ENCODE data around the gene BCL11B.

BCL11B gene

GRCh38 chr14:99209409-99209808, 62.6 kb downstream of the BCL11B start:
- Mint-ChIP-seq H3K36me3 (ENCODE audit: low read depth) (no peaks in the 10 kb centered on the region), H3K4me3 (no peak overlapping the region), H3K4me1 (ENCODE audit: low read depth) (no peaks in the 10 kb centered on the region), H3K9me3 (no peaks in the 10 kb centered on the region), H3K27ac (no peak overlapping the region), H3K27me3 (no peaks in the 10 kb centered on the region)
- intact Hi-C loops (cut with micrococcal nuclease), result no loop called here

- intact Hi-C loops (cut with micrococcal nuclease), result no loop called here
- H3K4me1 Mint-ChIP-seq (ENCODE audit: low read depth), result no peaks in the 10 kb centered on the region
- H3K27me3 Mint-ChIP-seq, result no peaks in the 10 kb centered on the region
- no peak overlapping the region for H3K4me3 Mint-ChIP-seq
- H3K27ac Mint-ChIP-seq, result no peak overlapping the region
- H3K9me3 Mint-ChIP-seq, result no peaks in the 10 kb centered on the region
- no peaks in the 10 kb centered on the region for H3K36me3 Mint-ChIP-seq (ENCODE audit: low read depth)
Observed at GRCh38 chr14:99208318-99208717, 63.7 kb downstream of the BCL11B start.

GRCh38 chr14:99207456-99207855, 64.5 kb downstream of the BCL11B start:
- H3K9me3 Mint-ChIP-seq, result no peaks in the 10 kb centered on the region
- intact Hi-C loops (cut with micrococcal nuclease), result no loop called here
- no peaks in the 10 kb centered on the region for H3K4me1 Mint-ChIP-seq (ENCODE audit: low read depth)
- H3K36me3 Mint-ChIP-seq (ENCODE audit: low read depth), result no peaks in the 10 kb centered on the region
- H3K27me3 Mint-ChIP-seq, result no peaks in the 10 kb centered on the region
- no peak overlapping the region for H3K4me3 Mint-ChIP-seq
- H3K27ac Mint-ChIP-seq, result no peak overlapping the region

- H3K27me3 Mint-ChIP-seq, result no peaks in the 10 kb centered on the region
- H3K4me3 Mint-ChIP-seq, result no peak overlapping the region
- H3K36me3 Mint-ChIP-seq (ENCODE audit: low read depth), result no peaks in the 10 kb centered on the region
- no peaks in the 10 kb centered on the region for H3K4me1 Mint-ChIP-seq (ENCODE audit: low read depth)
- intact Hi-C loops (cut with micrococcal nuclease), result no loop called here
- no peak overlapping the region for H3K27ac Mint-ChIP-seq
- H3K9me3 Mint-ChIP-seq, result no peaks in the 10 kb centered on the region
Observed at GRCh38 chr14:99206090-99206489, 65.9 kb downstream of the BCL11B start.

- H3K36me3 Mint-ChIP-seq (ENCODE audit: low read depth), result no peaks in the 10 kb centered on the region
- H3K4me3 Mint-ChIP-seq, result no peak overlapping the region
- no peaks in the 10 kb centered on the region for H3K27me3 Mint-ChIP-seq
- intact Hi-C loops (cut with micrococcal nuclease), result no loop called here
- H3K9me3 Mint-ChIP-seq, result no peaks in the 10 kb centered on the region
- H3K4me1 Mint-ChIP-seq (ENCODE audit: low read depth), result no peaks in the 10 kb centered on the region
- H3K27ac Mint-ChIP-seq, result no peak overlapping the region
Observed at GRCh38 chr14:99205086-99205688, 66.8 kb downstream of the BCL11B start.

GRCh38 chr14:99203801-99204200, 68.2 kb downstream of the BCL11B start:
- Mint-ChIP-seq H3K36me3 (ENCODE audit: low read depth) (no peaks in the 10 kb centered on the region), H3K4me3 (no peak overlapping the region), H3K27me3 (peaks cover 3% of the 10 kb centered on the region), H3K9me3 (no peaks in the 10 kb centered on the region), H3K27ac (no peak overlapping the region), H3K4me1 (ENCODE audit: low read depth) (no peaks in the 10 kb centered on the region)
- intact Hi-C loops (cut with micrococcal nuclease), result loop anchor here (5.0 kb wide), 1 partner anchor 1066 kb away; no protein-coding TSS in a partner anchor

DNA sequence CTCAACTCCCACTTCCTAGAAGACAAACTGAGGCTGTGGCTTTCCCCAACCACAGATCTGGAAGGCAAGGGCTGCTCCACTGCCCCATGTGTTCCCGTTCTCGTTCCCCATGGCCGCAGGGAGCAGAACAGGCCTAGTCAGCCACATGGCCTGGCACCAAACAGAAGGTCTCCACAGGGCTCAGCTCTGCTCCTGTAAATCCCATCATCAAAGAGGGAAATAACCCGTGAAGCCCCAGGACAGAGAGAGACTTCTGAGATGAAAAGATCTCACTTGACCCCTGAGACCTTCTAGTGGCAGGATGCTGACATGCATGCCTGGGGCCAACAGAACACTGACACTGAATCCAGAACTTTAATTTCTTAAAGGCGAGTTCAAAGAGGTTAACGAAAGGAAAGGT, 68.9 kb downstream of the BCL11B start:
- H3K4me1 Mint-ChIP-seq (ENCODE audit: low read depth), result no peaks in the 10 kb centered on the region
- peaks cover 7% of the 10 kb centered on the region for H3K27me3 Mint-ChIP-seq
- H3K9me3 Mint-ChIP-seq, result no peaks in the 10 kb centered on the region
- H3K36me3 Mint-ChIP-seq (ENCODE audit: low read depth), result no peaks in the 10 kb centered on the region
- intact Hi-C loops (cut with micrococcal nuclease), result loop anchor here (5.0 kb wide), 1 partner anchor 1066 kb away; no protein-coding TSS in a partner anchor
- no peak overlapping the region for H3K4me3 Mint-ChIP-seq
- no peak overlapping the region for H3K27ac Mint-ChIP-seq

- H3K27me3 Mint-ChIP-seq, result peaks cover 11% of the 10 kb centered on the region
- no peaks in the 10 kb centered on the region for H3K36me3 Mint-ChIP-seq (ENCODE audit: low read depth)
- no peaks in the 10 kb centered on the region for H3K9me3 Mint-ChIP-seq
- no peaks in the 10 kb centered on the region for H3K4me1 Mint-ChIP-seq (ENCODE audit: low read depth)
- no peak overlapping the region for H3K4me3 Mint-ChIP-seq
- no peak overlapping the region for H3K27ac Mint-ChIP-seq
- intact Hi-C loops (cut with micrococcal nuclease), result loop anchor here (5.0 kb wide), 1 partner anchor 1065 kb away; no protein-coding TSS in a partner anchor
Observed at GRCh38 chr14:99202516-99202915, 69.5 kb downstream of the BCL11B start.

- Mint-ChIP-seq H3K9me3 (no peaks in the 10 kb centered on the region), H3K27me3 (peaks cover 11% of the 10 kb centered on the region), H3K27ac (no peak overlapping the region), H3K36me3 (ENCODE audit: low read depth) (no peaks in the 10 kb centered on the region), H3K4me1 (ENCODE audit: low read depth) (no peaks in the 10 kb centered on the region), H3K4me3 (no peak overlapping the region)
- intact Hi-C loops (cut with micrococcal nuclease), result loop anchor here (5.0 kb wide), 1 partner anchor 1064 kb away; no protein-coding TSS in a partner anchor
Observed at GRCh38 chr14:99201351-99202073, 70.5 kb downstream of the BCL11B start.

DNA sequence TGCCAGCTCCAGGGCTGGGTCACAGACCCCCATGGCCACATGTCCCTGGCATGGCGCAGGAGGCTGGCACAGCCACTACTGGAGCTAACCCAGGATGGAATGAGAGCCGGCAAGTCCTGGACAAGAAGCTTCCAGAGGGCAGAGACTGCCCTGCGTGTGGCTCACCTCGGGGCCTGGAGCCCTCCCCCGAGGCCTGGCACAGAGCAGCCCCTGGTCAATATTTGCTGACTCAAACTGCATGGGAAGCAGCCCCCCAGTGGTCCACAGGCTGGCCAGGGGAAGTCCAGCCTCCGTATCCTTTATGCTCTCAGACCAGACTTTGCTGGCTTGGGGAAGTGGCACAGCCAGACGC, 71.4 kb downstream of the BCL11B start:
- Mint-ChIP-seq H3K27me3 (peaks cover 11% of the 10 kb centered on the region), H3K4me1 (ENCODE audit: low read depth) (no peaks in the 10 kb centered on the region), H3K4me3 (no peak overlapping the region), H3K36me3 (ENCODE audit: low read depth) (no peaks in the 10 kb centered on the region), H3K9me3 (no peaks in the 10 kb centered on the region), H3K27ac (no peak overlapping the region)
- intact Hi-C loops (cut with micrococcal nuclease), result loop anchor here (5.0 kb wide), 1 partner anchor 1063 kb away; no protein-coding TSS in a partner anchor

DNA sequence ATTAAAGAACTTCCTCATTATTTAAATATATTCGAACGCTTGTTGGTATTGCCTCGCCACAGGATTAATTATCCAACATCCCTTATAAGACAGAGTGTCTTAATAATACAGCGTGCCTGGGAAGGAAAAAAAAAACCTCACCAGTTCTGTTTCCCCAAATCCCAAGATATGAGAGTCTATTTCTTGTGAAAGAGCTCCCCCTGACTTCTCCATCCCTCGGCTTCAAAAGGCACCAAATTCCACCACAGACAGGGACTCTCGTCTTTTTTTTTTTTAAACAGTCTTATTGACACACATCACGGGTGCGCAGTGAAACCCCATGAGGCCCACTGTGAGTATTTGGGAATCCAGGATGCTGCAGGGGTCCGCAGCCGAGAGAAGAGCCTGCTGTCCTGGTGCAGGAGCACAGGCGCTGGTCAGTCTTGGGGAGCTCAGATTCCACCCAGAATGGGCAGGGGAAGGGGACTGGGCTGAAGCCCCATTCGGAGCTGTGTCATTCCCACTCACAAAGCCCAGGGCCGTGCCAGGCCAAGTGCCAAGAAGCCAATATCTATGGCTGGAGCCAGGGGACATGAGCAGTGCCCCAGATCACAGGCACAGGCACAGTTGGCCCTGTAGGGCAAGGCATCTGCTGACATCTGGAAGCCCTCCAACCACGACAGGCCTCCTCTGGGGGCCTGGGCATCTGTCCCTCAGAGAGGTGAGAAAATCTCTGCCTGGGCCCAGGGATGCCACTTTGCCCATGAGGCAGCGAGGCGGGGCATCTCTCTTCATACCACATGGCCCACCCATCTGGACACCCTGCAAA, 71.9 kb downstream of the BCL11B start:
- intact Hi-C loops (cut with micrococcal nuclease), result loop anchor here (5.0 kb wide), 1 partner anchor 1063 kb away; no protein-coding TSS in a partner anchor
- Mint-ChIP-seq H3K27me3 (peaks cover 11% of the 10 kb centered on the region), H3K4me3 (no peak overlapping the region), H3K4me1 (ENCODE audit: low read depth) (no peaks in the 10 kb centered on the region), H3K27ac (no peak overlapping the region), H3K36me3 (ENCODE audit: low read depth) (no peaks in the 10 kb centered on the region), H3K9me3 (no peaks in the 10 kb centered on the region)

GRCh38 chr14:99198746-99199502, 73.1 kb downstream of the BCL11B start:
- H3K27me3 Mint-ChIP-seq, result peaks cover 11% of the 10 kb centered on the region
- no peak overlapping the region for H3K27ac Mint-ChIP-seq
- no peaks in the 10 kb centered on the region for H3K36me3 Mint-ChIP-seq (ENCODE audit: low read depth)
- no peak overlapping the region for H3K4me3 Mint-ChIP-seq
- no peaks in the 10 kb centered on the region for H3K9me3 Mint-ChIP-seq
- intact Hi-C loops (cut with micrococcal nuclease), result no loop called here
- no peaks in the 10 kb centered on the region for H3K4me1 Mint-ChIP-seq (ENCODE audit: low read depth)

DNA sequence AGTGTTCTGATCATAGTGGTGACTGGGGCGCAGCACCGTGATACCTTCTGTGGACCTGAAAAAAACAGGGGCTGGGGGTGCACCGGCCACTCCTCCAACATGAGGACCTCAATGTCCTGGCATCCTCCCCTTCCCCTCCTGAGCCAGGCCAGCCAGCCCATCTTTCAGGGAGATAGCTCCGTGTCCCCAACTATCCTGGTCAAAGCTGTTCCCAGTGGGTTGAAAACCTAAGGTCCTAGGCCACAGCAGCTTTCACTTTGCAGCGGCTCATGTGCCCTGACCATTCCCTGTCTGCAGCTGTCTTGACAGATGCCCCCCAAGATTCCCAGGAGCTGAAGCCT, 75.7 kb downstream of the BCL11B start:
- H3K36me3 Mint-ChIP-seq (ENCODE audit: low read depth), result no peaks in the 10 kb centered on the region
- no peaks in the 10 kb centered on the region for H3K4me1 Mint-ChIP-seq (ENCODE audit: low read depth)
- H3K9me3 Mint-ChIP-seq, result no peaks in the 10 kb centered on the region
- no peak overlapping the region for H3K27ac Mint-ChIP-seq
- H3K4me3 Mint-ChIP-seq, result no peak overlapping the region
- intact Hi-C loops (cut with micrococcal nuclease), result no loop called here
- H3K27me3 Mint-ChIP-seq, result peaks cover 12% of the 10 kb centered on the region

Measured in dendritic cell treated with granulocyte-macrophage colony-stimulating factor and Interleukin-4, amounts not matched to agents 40 ng/mL and 50 ng/mL, for 4 days (primary cell).